SH-SY5Y (cell line): ENCODE data around the gene LRRTM4.

Experiments used
- GATA2 ChIP-seq: IDR thresholded peaks from 2 replicates; pipeline ENCODE4 v1.6.1; 2011; ENCODE audit warnings: mild to moderate bottlenecking, low read depth, low read length
- GATA3 ChIP-seq: IDR thresholded peaks from 2 replicates; pipeline ENCODE4 v1.6.1; 2011; ENCODE audit warnings: low read depth, mild to moderate bottlenecking, low read length, moderate library complexity

- no peak for TF ChIP-seq GATA2
- TF ChIP-seq GATA3: no peak
These were observed 546.4 kb downstream of the LRRTM4 start for GRCh38 chr2:76975752-76976151.
